PC-3 (cell line): ENCODE data around the gene CTNNA3. TPM values are rescaled to one million over a fixed set of nuclear protein-coding genes. Genes with fewer than 3 reads are reported as not detected.

Experiments
- ATAC-seq: fragments of 200-7000 bp; cut with Tn5 transposase; 2 replicates; pipeline ENCODE4 v1.9.1; 2020; ENCODE audit warnings: mild to moderate bottlenecking, moderate library complexity
- BruUV-seq: library from RNA; stranded (reverse); fragments of 400-500 nt; replicated peaks from 2 replicates; lab custom pipeline; 2021; lab: Mats Ljungman, UMichigan
- CTCF ChIA-PET: fragments of 300-600 bp; sonication (Branson Sonifier 250); formaldehyde crosslinking; loops from one replicate; lab custom pipeline; 2022; ENCODE audit warnings: antibody characterized with exemption; lab: Charles Lee
- POLR2A ChIA-PET: fragments of 300-600 bp; sonication (Branson Sonifier 250); formaldehyde crosslinking; loops from one replicate; lab custom pipeline; 2022; ENCODE audit warnings: antibody characterized with exemption; ENCODE audit not compliant: unreplicated experiment; lab: Charles Lee
- DNase-seq: peaks from one replicate; pipeline ENCODE4 v3.0.0-alpha.2; 2015
- H2AFZ ChIP-seq: fragments of 300-600 bp; sonication (generic); 2 replicates; pipeline ENCODE4 v1.6.0; 2016; ENCODE audit warnings: antibody characterized with exemption, low read length
- H3F3A ChIP-seq: fragments of 300-600 bp; sonication (generic); one replicate; pipeline ENCODE4 v1.6.0; 2017; ENCODE audit warnings: antibody characterized with exemption, low read length, control low read depth, mild to moderate bottlenecking; ENCODE audit not compliant: unreplicated experiment
- H3K27ac ChIP-seq: fragments of 300-600 bp; sonication (generic); 2 replicates; pipeline ENCODE4 v1.5.1; 2016; ENCODE audit warnings: mild to moderate bottlenecking, low read length
- H3K27me3 ChIP-seq: fragments of 300-600 bp; sonication (generic); 2 replicates; pipeline ENCODE4 v1.6.1; 2016; ENCODE audit warnings: low read length, mixed read lengths
- H3K36me3 ChIP-seq: fragments of 300-600 bp; sonication (generic); 2 replicates; pipeline ENCODE4 v1.6.1; 2016; ENCODE audit warnings: low read depth, mixed run types, low read length, mixed read lengths
- H3K4me1 ChIP-seq: fragments of 300-600 bp; sonication (generic); 2 replicates; pipeline ENCODE4 v1.5.1; 2016; ENCODE audit warnings: low read length; ENCODE audit not compliant: insufficient read depth
- H3K4me2 ChIP-seq: fragments of 300-600 bp; sonication (generic); 2 replicates; pipeline ENCODE4 v1.6.0; 2016; ENCODE audit warnings: low read length
- H3K4me3 ChIP-seq: fragments of 300-600 bp; sonication (generic); 2 replicates; pipeline ENCODE4 v1.5.1; 2016; ENCODE audit warnings: mild to moderate bottlenecking, low read length, mixed read lengths
- H3K79me2 ChIP-seq: fragments of 300-600 bp; sonication (generic); 2 replicates; pipeline ENCODE4 v1.6.1; 2017; ENCODE audit warnings: low read length, mixed read lengths
- H3K9ac ChIP-seq: fragments of 300-600 bp; sonication (generic); 2 replicates; pipeline ENCODE4 v1.6.0; 2016; ENCODE audit warnings: mild to moderate bottlenecking, low read length
- H3K9me2 ChIP-seq: fragments of 300-600 bp; sonication (generic); replicated peaks from 2 replicates; pipeline ENCODE4 v1.6.1; 2016; ENCODE audit warnings: mixed run types, low read length, mixed read lengths
- H3K9me3 ChIP-seq: fragments of 300-600 bp; sonication (generic); 2 replicates; pipeline ENCODE4 v1.6.1; 2016; ENCODE audit warnings: low read length, mixed read lengths
- H4K20me1 ChIP-seq: fragments of 300-600 bp; sonication (generic); 2 replicates; pipeline ENCODE4 v1.6.1; 2016; ENCODE audit warnings: low read length, mixed read lengths
- EZH2 ChIP-seq: fragments of 300-600 bp; sonication (generic); IDR thresholded peaks from one replicate; pipeline ENCODE4 v1.6.1; 2017; ENCODE audit warnings: antibody characterized with exemption, mild to moderate bottlenecking, low read length; ENCODE audit not compliant: unreplicated experiment
- EZH2phosphoT487 ChIP-seq: fragments of 300-600 bp; sonication (generic); IDR thresholded peaks from 2 replicates; pipeline ENCODE4 v1.6.1; 2018; ENCODE audit warnings: mild to moderate bottlenecking, antibody characterized with exemption, low read length, borderline replicate concordance
- intact Hi-C: fragments of 100-400 bp; cut with micrococcal nuclease; formaldehyde crosslinking; loops from 2 replicates; pipeline ENCODE4 v1.9.0; 2023
- total RNA-seq: library from RNA; depleted of rRNA; stranded (reverse); fragments of >200 nt; gene quantifications from 2 replicates; pipeline ENCODE4 v1.2.3, GENCODE V29; 2014
- TF ChIP-seq, protein P1 (sequence below): fragments of 300-600 bp; sonication (generic); conservative IDR thresholded peaks from 2 replicates; pipeline ENCODE4 v1.5.1; 2017; ENCODE audit warnings: antibody characterized with exemption, low read depth, mild to moderate bottlenecking, low read length

Gene CTNNA3
- total RNA-seq, 1 experiment from 2014 or later, result 1.9 TPM

DNA sequence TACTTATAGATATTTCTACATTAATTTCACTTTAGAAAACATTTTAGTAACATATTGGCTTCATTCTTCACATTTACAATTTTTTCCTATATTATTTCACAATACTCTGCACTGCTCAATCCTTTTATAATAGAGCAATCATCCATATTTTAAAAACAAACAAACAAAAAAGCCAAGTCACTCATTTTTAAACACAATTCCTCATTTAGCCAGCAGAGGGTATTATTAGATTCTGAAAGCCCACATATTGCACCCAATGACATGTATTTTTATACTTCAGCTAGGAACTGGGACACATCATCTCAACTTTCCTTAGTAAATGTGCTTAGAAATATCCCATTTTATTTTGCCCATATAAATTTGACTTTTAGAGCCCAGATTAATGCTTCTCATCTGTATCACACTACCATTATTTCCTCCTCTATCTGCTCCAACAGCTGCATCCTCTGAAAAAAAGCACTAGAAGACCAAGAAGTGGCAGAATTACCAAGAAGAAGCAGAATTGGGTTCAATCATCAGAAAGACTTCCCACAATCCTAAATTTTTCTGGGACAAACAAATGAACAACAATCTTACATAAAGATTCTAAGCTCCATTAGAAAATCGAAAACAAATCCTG, 29.5 kb downstream of the CTNNA3 start:
- no peaks in the 10 kb centered on the region for H3K36me3 ChIP-seq
- ATAC-seq, result peak; percentile 65
- TF ChIP-seq EZH2phosphoT487, result no peak
- TF ChIP-seq, protein P1, sequence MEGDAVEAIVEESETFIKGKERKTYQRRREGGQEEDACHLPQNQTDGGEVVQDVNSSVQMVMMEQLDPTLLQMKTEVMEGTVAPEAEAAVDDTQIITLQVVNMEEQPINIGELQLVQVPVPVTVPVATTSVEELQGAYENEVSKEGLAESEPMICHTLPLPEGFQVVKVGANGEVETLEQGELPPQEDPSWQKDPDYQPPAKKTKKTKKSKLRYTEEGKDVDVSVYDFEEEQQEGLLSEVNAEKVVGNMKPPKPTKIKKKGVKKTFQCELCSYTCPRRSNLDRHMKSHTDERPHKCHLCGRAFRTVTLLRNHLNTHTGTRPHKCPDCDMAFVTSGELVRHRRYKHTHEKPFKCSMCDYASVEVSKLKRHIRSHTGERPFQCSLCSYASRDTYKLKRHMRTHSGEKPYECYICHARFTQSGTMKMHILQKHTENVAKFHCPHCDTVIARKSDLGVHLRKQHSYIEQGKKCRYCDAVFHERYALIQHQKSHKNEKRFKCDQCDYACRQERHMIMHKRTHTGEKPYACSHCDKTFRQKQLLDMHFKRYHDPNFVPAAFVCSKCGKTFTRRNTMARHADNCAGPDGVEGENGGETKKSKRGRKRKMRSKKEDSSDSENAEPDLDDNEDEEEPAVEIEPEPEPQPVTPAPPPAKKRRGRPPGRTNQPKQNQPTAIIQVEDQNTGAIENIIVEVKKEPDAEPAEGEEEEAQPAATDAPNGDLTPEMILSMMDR, result peak; percentile 92
- TF ChIP-seq EZH2, result no peak
- no peaks in the 10 kb centered on the region for H3K79me2 ChIP-seq
- no peak overlapping the region for H3K9ac ChIP-seq
- intact Hi-C loops, result loop anchor here (1.0 to 2.0 kb wide), 2 partner anchors 60 to 114 kb away; no protein-coding TSS in a partner anchor
- no peaks in the 10 kb centered on the region for H4K20me1 ChIP-seq
- H3F3A ChIP-seq, result no peaks in the 10 kb centered on the region
- no peak overlapping the region for H3K27ac ChIP-seq
- DNase-seq, result peak; percentile 84
- no peaks in the 10 kb centered on the region for H3K9me3 ChIP-seq
- H3K4me3 ChIP-seq, result no peak overlapping the region
- BruUV-seq, result no TSS peak
- peaks cover 23% of the 10 kb centered on the region; the same call in 1 of the 2 replicates for H3K27me3 ChIP-seq
- CTCF ChIA-PET, result interaction anchor here (0.5 to 1.8 kb wide), 6 partner anchors 27 to 113 kb away, joined by 3 to 10 read pairs (median 4); no protein-coding TSS in a partner anchor
- POLR2A ChIA-PET, result interaction anchor here (0.6 kb wide), 1 partner anchor 156 kb away, joined by 3 read pairs; no protein-coding TSS in a partner anchor
- H3K9me2 ChIP-seq, result no peaks in the 10 kb centered on the region
- H2AFZ ChIP-seq, result no peak overlapping the region
- no peak overlapping the region for H3K4me2 ChIP-seq
- peaks cover 15% of the 10 kb centered on the region for H3K4me1 ChIP-seq

DNA sequence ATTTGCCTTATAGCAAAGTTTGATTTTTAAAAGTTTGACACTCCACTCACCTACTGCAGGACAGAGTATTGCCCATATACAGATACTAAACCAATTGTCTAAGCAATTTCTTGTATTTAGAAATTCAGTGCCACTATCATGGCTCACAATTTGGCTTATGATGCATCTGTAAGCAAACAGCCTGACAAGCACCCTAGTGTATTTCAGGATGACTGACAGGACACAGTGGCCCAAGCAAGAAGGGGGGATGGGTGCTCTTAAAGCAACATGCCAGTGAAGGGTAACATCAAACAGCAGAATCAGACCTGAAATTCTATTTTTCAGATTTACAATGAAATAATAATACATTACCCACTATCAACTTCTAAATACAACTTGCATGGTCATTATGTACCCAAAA, 30.5 kb downstream of the CTNNA3 start:
- Histone ChIP-seq H3K36me3 (no peaks in the 10 kb centered on the region), H3K79me2 (no peaks in the 10 kb centered on the region), H3K4me2 (peak overlapping the region; percentile 6), H3K4me3 (no peak overlapping the region), H2AFZ (no peak overlapping the region), H3K9me2 (no peaks in the 10 kb centered on the region), H3K4me1 (peaks cover 15% of the 10 kb centered on the region), H4K20me1 (no peaks in the 10 kb centered on the region), H3F3A (no peaks in the 10 kb centered on the region), H3K9ac (no peak overlapping the region), H3K27me3 (peaks cover 25% of the 10 kb centered on the region; the same call in 1 of the 2 replicates), H3K9me3 (no peaks in the 10 kb centered on the region), H3K27ac (no peak overlapping the region)
- BruUV-seq, result no TSS peak
- ATAC-seq, result peak; percentile 82
- ChIA-PET POLR2A (no interaction called here), CTCF (interaction anchor here (0.5 to 1.8 kb wide), 3 partner anchors 32 to 218 kb away, joined by 3 to 10 read pairs (median 3); no protein-coding TSS in a partner anchor)
- peak; percentile 87 for DNase-seq
- intact Hi-C loops, result no loop called here
- TF ChIP-seq, protein P1, result no peak
- TF ChIP-seq EZH2phosphoT487 (no peak), EZH2 (no peak)

DNA sequence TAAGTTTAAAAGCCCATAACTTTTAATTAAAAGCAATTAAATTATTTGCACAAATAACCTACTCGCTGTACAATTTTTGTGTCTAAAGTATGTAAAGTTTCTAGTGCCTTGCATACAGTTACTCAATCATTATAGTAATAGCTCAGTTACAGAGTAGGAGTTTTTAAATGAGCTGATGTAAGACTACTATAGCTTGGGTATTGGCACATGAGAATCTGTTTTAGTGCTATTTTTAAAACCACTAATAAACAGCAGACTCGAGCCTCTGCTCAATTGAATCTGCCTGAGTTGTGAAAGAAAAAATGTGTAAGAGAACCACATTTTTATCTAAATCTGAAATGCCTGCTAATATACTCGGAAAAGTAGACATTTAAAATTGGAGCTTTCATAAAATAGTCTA, 31.1 kb downstream of the CTNNA3 start:
- Histone ChIP-seq H3K4me3 (no peak overlapping the region), H3F3A (no peaks in the 10 kb centered on the region), H3K4me1 (peaks cover 15% of the 10 kb centered on the region), H4K20me1 (no peaks in the 10 kb centered on the region), H3K36me3 (no peaks in the 10 kb centered on the region), H3K79me2 (no peaks in the 10 kb centered on the region), H3K9me2 (no peaks in the 10 kb centered on the region), H3K4me2 (peak overlapping the region; percentile 6), H2AFZ (no peak overlapping the region), H3K27me3 (peaks cover 31% of the 10 kb centered on the region; the same call in 1 of the 2 replicates), H3K9ac (no peak overlapping the region), H3K27ac (no peak overlapping the region), H3K9me3 (no peaks in the 10 kb centered on the region)
- ChIA-PET CTCF (interaction anchor here (0.5 to 0.7 kb wide), 2 partner anchors 33 to 217 kb away, joined by 3 read pairs; no protein-coding TSS in a partner anchor), POLR2A (interaction anchor here (0.6 kb wide), 1 partner anchor 37 kb away, joined by 4 read pairs; no protein-coding TSS in a partner anchor)
- intact Hi-C loops, result no loop called here
- no TSS peak for BruUV-seq
- no peak for DNase-seq
- no peak for ATAC-seq
- TF ChIP-seq EZH2 (no peak), EZH2phosphoT487 (no peak)
- TF ChIP-seq, protein P1, result no peak
